Ishikawa (cell line): ENCODE results near the gene KDM5A.

Source experiments
- CEBPB ChIP-seq: IDR thresholded peaks from 2 replicates; pipeline ENCODE4 v1.6.1; 2012
- CREB1 ChIP-seq: IDR thresholded peaks from 2 replicates; pipeline ENCODE4 v1.6.1; 2012; ENCODE audit warnings: low read depth
- EGR1 ChIP-seq: IDR thresholded peaks from 2 replicates; pipeline ENCODE4 v1.6.1; 2012
- EP300 ChIP-seq: IDR thresholded peaks from 2 replicates; pipeline ENCODE4 v1.6.1; 2012; ENCODE audit warnings: borderline replicate concordance
- FOXM1 ChIP-seq: IDR thresholded peaks from 2 replicates; pipeline ENCODE4 v1.6.1; 2012; ENCODE audit warnings: low read depth, borderline replicate concordance
- MAX ChIP-seq: IDR thresholded peaks from 2 replicates; pipeline ENCODE4 v1.6.1; 2012
- NFIC ChIP-seq: IDR thresholded peaks from 2 replicates; pipeline ENCODE4 v1.6.1; 2012
- RAD21 ChIP-seq: IDR thresholded peaks from 2 replicates; pipeline ENCODE4 v1.6.1; 2012; ENCODE audit warnings: low read depth
- REST ChIP-seq: IDR thresholded peaks from 2 replicates; pipeline ENCODE4 v1.6.1; 2012; ENCODE audit warnings: low read depth, mild to moderate bottlenecking
- TAF1 ChIP-seq: IDR thresholded peaks from 2 replicates; pipeline ENCODE4 v1.6.1; 2012; ENCODE audit warnings: low read depth, mild to moderate bottlenecking
- TCF12 ChIP-seq: IDR thresholded peaks from 2 replicates; pipeline ENCODE4 v1.6.1; 2012; ENCODE audit warnings: low read depth
- TEAD4 ChIP-seq: IDR thresholded peaks from 2 replicates; pipeline ENCODE4 v1.6.1; 2012
- YY1 ChIP-seq: IDR thresholded peaks from 2 replicates; pipeline ENCODE4 v1.6.1; 2012; ENCODE audit warnings: low read depth
- ZBTB7A ChIP-seq: IDR thresholded peaks from 2 replicates; pipeline ENCODE4 v1.6.1; 2012; ENCODE audit warnings: low read depth
- TF ChIP-seq, protein P1 (sequence below): IDR thresholded peaks from 2 replicates; pipeline ENCODE4 v1.6.1; 2012

The KDM5A gene

GRCh38 chr12:252636-253035 lies 136.5 kb downstream of the KDM5A start:
- no peak for TF ChIP-seq CREB1
- peak; percentile 79 for TF ChIP-seq NFIC
- TF ChIP-seq EP300: no peak
- no peak for TF ChIP-seq ZBTB7A
- no peak for TF ChIP-seq TAF1
- TF ChIP-seq FOXM1: no peak
- no peak for TF ChIP-seq TCF12
- TF ChIP-seq RAD21: no peak
- TF ChIP-seq EGR1: no peak

DNA sequence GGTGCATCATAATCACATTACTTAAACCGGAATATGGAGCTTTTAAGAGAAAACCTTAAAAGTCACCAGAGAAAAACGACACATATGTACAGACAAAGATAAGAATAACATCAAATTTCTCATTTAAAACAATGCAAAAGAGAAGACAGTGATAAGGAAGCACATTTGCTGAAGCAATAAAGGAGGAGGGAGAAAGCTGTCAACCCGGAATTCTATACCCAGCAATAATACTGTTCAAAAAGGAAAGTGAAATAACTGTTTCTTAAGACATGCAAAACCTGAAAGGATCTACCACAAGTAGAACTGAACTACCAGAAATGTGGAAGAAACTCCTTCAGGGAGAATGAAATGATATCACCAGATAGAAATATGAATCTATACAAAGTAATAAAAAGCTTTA lies 141.8 kb downstream of the KDM5A start:
- TF ChIP-seq EP300 (no peak), TEAD4 (no peak), EGR1 (no peak), MAX (no peak), CEBPB (no peak), ZBTB7A (no peak), NFIC (no peak), TAF1 (no peak), YY1 (no peak), REST (no peak), TCF12 (no peak), RAD21 (no peak), FOXM1 (no peak), CREB1 (no peak)
- TF ChIP-seq, protein P1, sequence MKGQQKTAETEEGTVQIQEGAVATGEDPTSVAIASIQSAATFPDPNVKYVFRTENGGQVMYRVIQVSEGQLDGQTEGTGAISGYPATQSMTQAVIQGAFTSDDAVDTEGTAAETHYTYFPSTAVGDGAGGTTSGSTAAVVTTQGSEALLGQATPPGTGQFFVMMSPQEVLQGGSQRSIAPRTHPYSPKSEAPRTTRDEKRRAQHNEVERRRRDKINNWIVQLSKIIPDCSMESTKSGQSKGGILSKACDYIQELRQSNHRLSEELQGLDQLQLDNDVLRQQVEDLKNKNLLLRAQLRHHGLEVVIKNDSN: no peak

- no peak for TF ChIP-seq EGR1
- TF ChIP-seq, protein P1: no peak
- no peak for TF ChIP-seq MAX
- no peak for TF ChIP-seq TCF12
- TF ChIP-seq TAF1: no peak
- TF ChIP-seq YY1: no peak
- no peak for TF ChIP-seq TEAD4
- TF ChIP-seq CREB1: no peak
- TF ChIP-seq NFIC: no peak
- TF ChIP-seq EP300: no peak
- TF ChIP-seq RAD21: no peak
- TF ChIP-seq ZBTB7A: no peak
- TF ChIP-seq CEBPB: no peak
- TF ChIP-seq FOXM1: no peak
- TF ChIP-seq REST: no peak
Observed at GRCh38 chr12:243381-243780, 145.7 kb downstream of the KDM5A start.

- no peak for TF ChIP-seq TAF1
- TF ChIP-seq CEBPB: no peak
- no peak for TF ChIP-seq EGR1
- TF ChIP-seq EP300: no peak
- no peak for TF ChIP-seq REST
- TF ChIP-seq RAD21: no peak
- TF ChIP-seq FOXM1: no peak
- no peak for TF ChIP-seq YY1
- TF ChIP-seq NFIC: no peak
- TF ChIP-seq TCF12: no peak
Observed at GRCh38 chr12:242496-242895, 146.6 kb downstream of the KDM5A start.

- TF ChIP-seq TEAD4 (no peak), TCF12 (no peak), EP300 (no peak), ZBTB7A (no peak), NFIC (no peak), CREB1 (no peak), REST (no peak), FOXM1 (no peak), EGR1 (no peak), TAF1 (no peak)
- TF ChIP-seq, protein P1: no peak
Observed at GRCh38 chr12:241266-241665, 147.9 kb downstream of the KDM5A start.
